SH-SY5Y (cell line): ENCODE results near the gene ADTRP.

ENCODE experiments used
- GATA2 ChIP-seq: IDR thresholded peaks from 2 replicates; pipeline ENCODE4 v1.6.1; 2011; ENCODE audit warnings: mild to moderate bottlenecking, low read depth, low read length
- GATA3 ChIP-seq: IDR thresholded peaks from 2 replicates; pipeline ENCODE4 v1.6.1; 2011; ENCODE audit warnings: low read depth, mild to moderate bottlenecking, low read length, moderate library complexity

DNA sequence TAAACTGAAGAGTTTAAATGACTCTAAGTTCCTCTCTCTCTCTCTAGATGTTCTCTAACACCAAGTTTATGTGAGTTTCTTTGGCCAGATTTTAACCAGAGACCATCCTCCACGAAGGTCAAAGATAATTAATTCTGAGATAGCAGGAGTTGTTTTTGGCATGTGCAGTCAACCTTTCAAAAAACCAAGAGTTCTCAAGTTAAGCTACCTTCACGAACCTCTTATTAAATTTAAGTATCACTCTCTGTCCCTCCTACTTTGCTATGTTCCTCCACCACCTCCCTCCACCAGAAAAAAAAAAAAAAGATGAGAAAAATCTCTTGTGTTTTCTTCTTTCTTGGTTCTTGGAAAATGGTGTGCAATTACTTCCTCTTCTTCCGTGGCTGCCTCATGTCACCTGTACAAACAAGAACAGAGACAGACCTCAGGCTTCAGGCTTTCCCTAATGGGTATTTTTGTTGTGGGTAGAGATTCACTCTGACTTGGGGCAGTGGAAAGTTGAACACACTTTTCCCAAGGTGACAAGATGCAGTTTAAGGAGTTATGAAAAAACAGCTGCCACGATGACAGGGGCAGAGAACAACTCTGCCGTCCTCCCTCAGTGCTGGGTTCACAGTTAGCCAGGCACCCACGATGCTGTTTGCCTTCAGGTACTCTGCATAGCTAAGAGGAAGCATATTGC is 64.3 kb downstream of the ADTRP start:
- TF ChIP-seq GATA2 (no peak), GATA3 (no peak)
